K562 (cell line): ENCODE results near the gene ECHDC1. TPM values are rescaled to one million over a fixed set of nuclear protein-coding genes. Genes with fewer than 3 reads are reported as not detected.

ENCODE experiments used
- BCL6 ChIP-seq: fragments of 250-450 bp; sonication (Bioruptor Pico); IDR thresholded peaks from 2 replicates; pipeline ENCODE4 v1.4.0; 2020
- BHLHE40 ChIP-seq: IDR thresholded peaks from 2 replicates; pipeline ENCODE4 v1.6.1; 2011; ENCODE audit warnings: low read length, improper control_type of control experiment
- DMBX1 ChIP-seq: fragments of 250-450 bp; sonication (Bioruptor Pico); IDR thresholded peaks from 2 replicates; pipeline ENCODE4 v1.8.0; 2022; ENCODE audit warnings: inconsistent platforms, mild to moderate bottlenecking, moderate library complexity, borderline replicate concordance
- EP400 ChIP-seq: fragments of 450-650 bp; IDR thresholded peaks from 2 replicates; pipeline ENCODE4 v1.6.1; 2017; ENCODE audit warnings: antibody characterized with exemption, mild to moderate bottlenecking, moderate library complexity
- GABPA ChIP-seq: fragments of 200-800 bp; sonication (Bioruptor generic); conservative IDR thresholded peaks from 2 replicates; pipeline ENCODE4 v1.6.1; 2016; ENCODE audit warnings: low read depth, missing genetic modification characterization, missing compliant biosample characterization
- HMGN3 ChIP-seq: IDR thresholded peaks from 2 replicates; pipeline ENCODE4 v1.6.1; 2011; ENCODE audit warnings: borderline replicate concordance, low read depth, mild to moderate bottlenecking, mixed read lengths, low read length; ENCODE audit not compliant: insufficient read length; ENCODE audit errors: extremely low read depth
- HOMEZ ChIP-seq: fragments of 250-450 bp; sonication (Bioruptor Pico); IDR thresholded peaks from 2 replicates; pipeline ENCODE4 v1.4.0; 2020; ENCODE audit warnings: mild to moderate bottlenecking, moderate library complexity
- ILK ChIP-seq: fragments of 450-650 bp; IDR thresholded peaks from 2 replicates; pipeline ENCODE4 v1.6.1; 2016; ENCODE audit warnings: missing genetic modification characterization, low read depth, mild to moderate bottlenecking, missing compliant biosample characterization, moderate library complexity, borderline replicate concordance
- KLF16 ChIP-seq: IDR thresholded peaks from 2 replicates; pipeline ENCODE4 v1.6.1; 2016; ENCODE audit warnings: antibody characterized with exemption
- NFIX ChIP-seq: fragments of 250-450 bp; sonication (Bioruptor Pico); IDR thresholded peaks from 2 replicates; pipeline ENCODE4 v1.4.0; 2020; ENCODE audit warnings: low read depth, mild to moderate bottlenecking, moderate library complexity
- NONO ChIP-seq, 2 experiments: fragments of 200-400 bp in 1 of 2; fragments of 450-650 bp in 1 of 2; formaldehyde crosslinking in 1 of 2; IDR thresholded peaks; 2 replicates each; pipeline ENCODE4 v1.6.1; 2017; ENCODE audit warnings: low read depth in 2 of 2, mild to moderate bottlenecking in 2 of 2, moderate library complexity in 2 of 2, low read length in 1 of 2
- SMAD3 ChIP-seq: fragments of 450-650 bp; formaldehyde crosslinking; conservative IDR thresholded peaks from 2 replicates; pipeline ENCODE4 v1.4.0; 2020; ENCODE audit warnings: mild to moderate bottlenecking
- SMARCC2 ChIP-seq: fragments of 450-650 bp; IDR thresholded peaks from 2 replicates; pipeline ENCODE4 v1.6.1; 2017; ENCODE audit warnings: antibody characterized with exemption, moderate library complexity, mild to moderate bottlenecking, low read depth
- XRCC5 ChIP-seq: fragments of 200-400 bp; formaldehyde crosslinking; IDR thresholded peaks from 2 replicates; pipeline ENCODE4 v1.6.1; 2017; ENCODE audit warnings: low read depth, mild to moderate bottlenecking, low read length
- ZBTB12 ChIP-seq: fragments of 250-450 bp; sonication (Bioruptor Pico); IDR thresholded peaks from 2 replicates; pipeline ENCODE4 v1.4.0; 2020
- ZC3H11A ChIP-seq: IDR thresholded peaks from 2 replicates; pipeline ENCODE4 v1.6.1; 2012; ENCODE audit warnings: low read depth, low read length, improper control_type of control experiment
- ZC3H8 ChIP-seq: fragments of 450-650 bp; IDR thresholded peaks from 2 replicates; pipeline ENCODE4 v1.6.1; 2017
- ZFP30 ChIP-seq: fragments of 250-450 bp; sonication (Bioruptor Pico); IDR thresholded peaks from 2 replicates; pipeline ENCODE4 v1.8.0; 2022; ENCODE audit warnings: moderate library complexity, mild to moderate bottlenecking, inconsistent platforms, borderline replicate concordance
- ZKSCAN1 ChIP-seq: fragments of 150-350 bp; IDR thresholded peaks from 2 replicates; pipeline ENCODE4 v1.6.1; 2016; ENCODE audit warnings: low read depth, low read length
- ZNF140 ChIP-seq: fragments of 250-450 bp; sonication (Bioruptor Pico); IDR thresholded peaks from 2 replicates; pipeline ENCODE4 v1.8.0; 2021; ENCODE audit warnings: moderate library complexity, mild to moderate bottlenecking, inconsistent platforms
- ZNF224 ChIP-seq: sonication (generic); formaldehyde crosslinking; IDR thresholded peaks from 2 replicates; pipeline ENCODE4 v1.8.0; 2022; ENCODE audit warnings: mild to moderate bottlenecking, missing genetic modification reagents
- polyA plus RNA-seq, 8 experiments: library from polyadenylated mRNA; depleted of rRNA in 4 of 8; stranded (reverse) in 5 of 8; unstranded in 3 of 8; fragments of >200 nt; fragmentation: Nextera tagmentation in 2 of 8; fragmentation: Illumina TruSeq in 1 of 8; extraction: Ambion mirVana in 2 of 8; extraction: Trizol in 1 of 8; gene quantifications; 2 replicates each; pipeline versions ENCODE4 v1.2.1 to v1.2.3, GENCODE V29; 2011 to 2014; ENCODE audit warnings: inconsistent platforms in 1 of 8, missing spikeins in 1 of 8
- total RNA-seq, 7 experiments: library from RNA; depleted of rRNA in 6 of 7; stranded (reverse); fragments of >200 nt in 6 of 7; fragmentation: Illumina TruSeq in 2 of 7; extraction: Trizol in 2 of 7; gene quantifications; 2 replicates each; pipeline versions ENCODE4 v1.2.1 to v1.2.3, GENCODE V29; 2011 to 2021; ENCODE audit warnings: low replicate concordance in 1 of 7
- TF ChIP-seq, protein P1 (sequence below), 2 experiments: IDR thresholded peaks in 1 of 2; conservative IDR thresholded peaks in 1 of 2; 2 replicates each; pipeline ENCODE4 v1.6.1; 2016; ENCODE audit warnings: low read depth in 2 of 2, mild to moderate bottlenecking in 1 of 2, missing compliant biosample characterization in 1 of 2, missing genetic modification characterization in 1 of 2, moderate library complexity in 1 of 2
- TF ChIP-seq, protein P2 (sequence below): sonication (generic); formaldehyde crosslinking; IDR thresholded peaks from 2 replicates; pipeline ENCODE4 v1.9.0; 2022; ENCODE audit warnings: mild to moderate bottlenecking, missing genetic modification reagents

The ECHDC1 gene
- total and polyA plus RNA-seq, 9 of the 15 experiments (the other 6 are each of a cell fraction or from before 2014, with no cell fraction given) = 58.0 to 105 (median 78.6) TPM

DNA sequence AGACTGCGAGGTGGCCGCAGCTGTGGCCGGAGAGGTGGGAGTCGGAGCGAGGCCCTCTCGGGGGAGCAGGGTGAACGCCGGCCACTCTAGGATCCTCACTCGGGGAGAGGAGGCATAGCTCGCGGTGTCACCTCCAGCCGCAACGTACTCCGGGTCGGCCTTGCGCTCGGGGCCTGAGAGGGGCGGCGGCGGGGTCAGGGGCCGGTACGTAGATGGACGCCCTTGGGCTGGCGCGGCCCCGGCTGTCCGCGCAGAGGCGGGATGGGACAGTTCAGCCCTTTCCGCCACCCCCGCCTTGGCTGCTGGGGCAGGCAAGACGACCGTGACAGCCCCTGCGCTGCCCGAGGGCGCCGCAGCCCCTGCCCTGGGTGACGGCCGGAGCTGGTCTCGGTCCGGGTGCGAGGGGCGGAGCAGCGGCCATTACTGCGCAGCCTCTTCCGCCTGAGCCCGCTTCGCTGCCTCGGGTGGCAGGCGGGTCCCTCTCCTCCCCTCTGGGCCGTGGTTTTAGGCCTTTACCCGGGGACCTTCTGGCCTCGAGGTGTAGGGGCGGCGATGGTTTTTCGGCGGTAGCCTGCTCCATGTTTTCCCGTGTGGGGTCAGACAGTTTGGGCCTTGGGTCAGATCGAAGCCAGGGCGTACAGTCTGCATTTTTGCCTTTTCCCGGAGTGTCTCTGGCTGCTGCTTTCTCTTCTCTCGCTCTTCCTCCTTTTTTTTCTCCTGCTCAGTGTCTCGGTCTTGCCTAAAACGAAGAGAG, 76.3 kb downstream of the ECHDC1 start (continued):
- TF ChIP-seq, protein P1, sequence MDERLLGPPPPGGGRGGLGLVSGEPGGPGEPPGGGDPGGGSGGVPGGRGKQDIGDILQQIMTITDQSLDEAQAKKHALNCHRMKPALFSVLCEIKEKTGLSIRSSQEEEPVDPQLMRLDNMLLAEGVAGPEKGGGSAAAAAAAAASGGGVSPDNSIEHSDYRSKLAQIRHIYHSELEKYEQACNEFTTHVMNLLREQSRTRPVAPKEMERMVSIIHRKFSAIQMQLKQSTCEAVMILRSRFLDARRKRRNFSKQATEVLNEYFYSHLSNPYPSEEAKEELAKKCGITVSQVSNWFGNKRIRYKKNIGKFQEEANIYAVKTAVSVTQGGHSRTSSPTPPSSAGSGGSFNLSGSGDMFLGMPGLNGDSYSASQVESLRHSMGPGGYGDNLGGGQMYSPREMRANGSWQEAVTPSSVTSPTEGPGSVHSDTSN (CRISPR knock-in tag; IDR thresholded peaks at IDR 0.05; ENCODE audit: low read depth) = no peak
- TF ChIP-seq, protein P1 (tag; conservative IDR thresholded peaks at IDR 0.05; ENCODE audit: low read depth) = no peak
- no peak for TF ChIP-seq NONO (IDR thresholded peaks at IDR 0.05; ENCODE audit: low read depth in 2 of 2, low read length in 1 of 2)
- TF ChIP-seq ZNF224 = no peak
- TF ChIP-seq HMGN3 = no peak
- TF ChIP-seq, protein P2, sequence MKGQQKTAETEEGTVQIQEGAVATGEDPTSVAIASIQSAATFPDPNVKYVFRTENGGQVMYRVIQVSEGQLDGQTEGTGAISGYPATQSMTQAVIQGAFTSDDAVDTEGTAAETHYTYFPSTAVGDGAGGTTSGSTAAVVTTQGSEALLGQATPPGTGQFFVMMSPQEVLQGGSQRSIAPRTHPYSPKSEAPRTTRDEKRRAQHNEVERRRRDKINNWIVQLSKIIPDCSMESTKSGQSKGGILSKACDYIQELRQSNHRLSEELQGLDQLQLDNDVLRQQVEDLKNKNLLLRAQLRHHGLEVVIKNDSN = no peak; the same call in 1 of the 2 replicates
- peak; percentile 69; the same call in 1 of the 2 replicates for TF ChIP-seq EP400
- TF ChIP-seq XRCC5 = no peak
- no peak for TF ChIP-seq ZC3H8
- TF ChIP-seq HOMEZ (CRISPR knock-in tag) = no peak
- no peak for TF ChIP-seq ZC3H11A
- no peak for TF ChIP-seq ILK (tag)
- TF ChIP-seq SMARCC2 = no peak
- TF ChIP-seq NFIX = no peak
- 0 out of 2 replicates have a peak, but pooled peaks have one; percentile 35 for TF ChIP-seq GABPA (tag)
- TF ChIP-seq ZKSCAN1 = no peak
- TF ChIP-seq ZFP30 (CRISPR knock-in tag) = no peak
- TF ChIP-seq ZNF140 (CRISPR knock-in tag) = no peak
- TF ChIP-seq BCL6 (CRISPR knock-in tag) = no peak
- no peak for TF ChIP-seq KLF16
- no peak for TF ChIP-seq BHLHE40
- TF ChIP-seq SMAD3 (CRISPR knock-in tag) = no peak
- no peak for TF ChIP-seq DMBX1 (CRISPR knock-in tag)
- no peak for TF ChIP-seq ZBTB12 (CRISPR knock-in tag)
